GM19395 (cell line): ENCODE data around the gene BAHCC1.

Experiments
- ATAC-seq: cut with Tn5 transposase; IDR thresholded peaks from one replicate; pipeline ENCODE4 v1.9.1; 2021; ENCODE audit warnings: mild to moderate bottlenecking, moderate library complexity; ENCODE audit not compliant: unreplicated experiment

Gene BAHCC1

DNA sequence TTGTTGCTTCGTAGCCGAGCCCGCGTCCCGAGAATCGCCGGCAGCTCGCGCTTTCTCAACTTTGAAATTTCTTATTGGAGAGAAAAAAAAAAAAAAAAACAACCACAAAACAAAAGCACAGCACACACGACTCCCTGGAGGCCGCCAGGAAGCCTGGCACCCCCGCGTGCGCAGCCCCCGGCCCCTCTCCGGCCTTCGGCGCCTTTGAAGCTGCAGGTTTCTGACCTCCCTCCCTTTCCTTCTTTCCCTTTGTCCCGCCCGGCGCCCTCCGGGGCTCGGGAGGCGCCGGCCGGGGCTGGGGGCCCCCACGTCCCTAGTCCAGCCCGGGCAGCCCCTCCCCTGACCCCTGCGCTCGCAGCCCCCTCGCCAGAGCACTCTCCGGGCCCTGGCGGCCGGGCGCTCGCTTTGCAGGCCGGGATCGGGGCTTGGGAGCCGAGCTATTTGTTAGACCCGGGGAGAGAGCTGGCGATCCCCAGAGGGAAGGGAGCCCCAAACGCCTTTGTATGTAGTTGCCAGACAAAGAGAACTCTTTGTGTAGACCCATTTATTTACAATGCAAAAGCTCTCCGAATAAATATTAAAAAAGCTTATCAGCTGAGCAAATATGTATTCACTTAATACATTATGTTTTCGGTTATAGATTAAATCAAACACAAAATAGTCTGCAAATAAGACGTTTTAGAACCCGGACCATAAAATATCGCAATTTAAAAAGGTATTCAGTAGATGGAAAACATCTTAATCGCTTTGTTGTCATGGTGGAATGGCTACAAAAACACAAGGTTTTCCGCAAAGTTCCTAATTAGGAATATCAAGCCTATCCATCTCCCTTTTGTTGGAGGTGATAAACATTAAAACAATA is 2.3 kb downstream of the BAHCC1 start:
- no peak for ATAC-seq

DNA sequence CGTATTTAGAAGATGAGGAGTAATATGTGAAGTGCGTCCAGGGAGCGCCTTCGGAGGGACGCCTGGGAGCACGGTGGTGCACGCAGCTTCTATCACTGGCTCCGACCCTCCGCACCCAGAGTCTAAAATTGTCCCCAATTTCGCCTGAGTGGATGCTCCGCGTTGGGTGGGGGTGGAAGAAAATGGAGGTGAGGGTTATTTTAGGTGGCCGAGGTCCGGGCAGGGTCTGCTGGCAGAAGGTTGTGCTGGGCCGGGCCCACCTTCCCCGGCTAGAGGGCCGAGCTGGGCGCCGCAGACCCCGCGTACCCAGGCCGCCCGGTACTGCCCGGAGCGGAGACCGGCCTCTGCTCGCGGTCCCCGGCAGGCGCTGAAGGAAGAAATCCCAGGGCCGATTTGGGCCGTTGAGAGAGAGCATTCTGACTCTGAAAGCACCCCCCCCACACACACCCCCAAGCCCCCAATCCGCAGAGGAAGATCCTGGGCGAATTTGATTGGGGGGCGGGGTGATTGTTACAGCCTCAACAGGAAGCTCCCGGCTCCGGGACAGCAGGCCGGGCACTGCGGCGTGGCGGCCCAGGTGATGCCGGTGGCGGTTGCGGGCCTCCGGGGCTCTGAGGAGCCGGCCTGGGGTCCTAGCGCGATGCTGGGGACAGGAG is 3.0 kb downstream of the BAHCC1 start:
- ATAC-seq, result no peak

- ATAC-seq, result no peak
These were observed 3.7 kb downstream of the BAHCC1 start for GRCh38 chr17:81398832-81399411.

- no peak for ATAC-seq
These were observed 4.4 kb downstream of the BAHCC1 start for GRCh38 chr17:81399481-81400153.

GRCh38 chr17:81400154-81400977 is 5.1 kb downstream of the BAHCC1 start:
- ATAC-seq, result no peak

DNA sequence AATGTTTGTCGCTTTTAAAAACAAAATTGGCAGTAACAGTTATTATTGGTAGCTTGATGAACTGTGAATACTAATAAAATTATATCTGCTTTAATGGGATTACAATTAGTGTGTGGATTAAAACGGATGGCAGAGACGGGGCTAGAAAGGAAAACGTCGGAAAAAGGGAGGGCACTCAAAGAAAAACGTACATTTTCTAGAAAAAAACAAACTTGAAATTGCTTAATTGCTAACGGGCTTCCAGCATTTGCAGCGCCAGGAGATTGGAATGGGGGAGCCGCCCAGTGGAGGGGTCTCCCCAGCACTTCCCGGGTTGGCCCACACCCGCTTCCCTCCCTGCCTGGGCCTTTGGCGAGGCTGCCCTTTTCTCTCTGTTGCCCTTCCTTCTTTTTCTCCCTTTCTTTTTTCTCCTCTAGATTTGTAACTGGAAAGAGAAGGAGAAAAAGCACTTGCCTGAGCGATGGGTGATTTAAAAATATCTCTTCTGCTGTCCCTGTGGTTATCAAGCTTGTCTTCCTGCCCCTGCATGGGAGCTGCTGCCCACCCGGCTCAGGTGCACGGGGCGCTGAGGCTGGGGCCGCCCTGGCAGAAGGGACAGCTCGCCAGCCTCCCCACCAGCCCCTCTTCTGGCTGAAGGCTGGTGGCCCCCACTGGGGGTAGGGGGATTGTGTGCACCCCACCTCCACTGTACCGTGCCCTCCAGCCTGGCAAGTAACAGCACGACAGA is 5.9 kb downstream of the BAHCC1 start:
- ATAC-seq, result no peak

GRCh38 chr17:81401723-81402529 is 6.7 kb downstream of the BAHCC1 start:
- ATAC-seq, result no peak

GRCh38 chr17:81402530-81402941 is 7.3 kb downstream of the BAHCC1 start:
- no peak for ATAC-seq

- no peak for ATAC-seq
These were observed 7.8 kb downstream of the BAHCC1 start for GRCh38 chr17:81402981-81403467.

DNA sequence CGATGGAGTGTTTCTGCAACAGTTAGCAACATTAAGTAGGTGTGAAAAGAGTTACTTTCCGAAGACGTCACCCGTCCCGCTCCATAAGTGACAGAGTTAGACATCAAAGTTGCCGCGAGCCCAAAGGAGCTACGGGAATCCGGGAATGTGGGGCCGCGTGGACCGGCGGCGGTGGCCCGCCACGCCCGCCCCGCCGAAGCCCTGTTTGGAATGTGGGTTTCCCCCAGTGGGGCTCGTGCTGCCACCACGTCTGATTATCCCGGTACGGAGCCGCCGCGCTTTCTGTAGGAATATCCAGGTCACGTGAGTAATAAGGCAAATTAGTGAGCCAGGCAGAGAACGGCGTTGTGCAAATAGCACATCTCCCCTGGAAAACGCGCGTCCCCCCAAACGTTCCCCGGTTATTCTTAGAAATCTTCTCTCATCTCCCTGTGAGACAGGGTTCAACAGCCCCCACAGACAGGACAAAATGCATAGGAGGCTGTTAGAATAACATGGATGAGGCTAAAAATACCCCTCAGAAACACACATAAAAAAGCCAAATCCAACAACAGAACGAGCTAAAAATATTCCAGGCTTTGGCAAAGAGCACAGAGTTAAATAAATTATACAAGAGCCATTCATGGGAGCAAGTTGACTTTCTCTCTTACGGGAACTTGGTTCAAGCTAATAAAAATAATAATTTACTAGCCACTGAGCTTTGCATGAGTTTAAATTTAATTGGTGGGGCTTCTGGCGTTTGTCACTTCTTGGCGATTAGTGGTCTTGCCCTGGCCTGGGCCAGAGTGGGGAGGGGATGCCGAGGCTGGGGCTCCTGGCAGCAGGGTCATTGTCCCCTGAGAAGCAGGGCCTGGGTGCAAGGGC is 8.6 kb downstream of the BAHCC1 start:
- ATAC-seq, result no peak

DNA sequence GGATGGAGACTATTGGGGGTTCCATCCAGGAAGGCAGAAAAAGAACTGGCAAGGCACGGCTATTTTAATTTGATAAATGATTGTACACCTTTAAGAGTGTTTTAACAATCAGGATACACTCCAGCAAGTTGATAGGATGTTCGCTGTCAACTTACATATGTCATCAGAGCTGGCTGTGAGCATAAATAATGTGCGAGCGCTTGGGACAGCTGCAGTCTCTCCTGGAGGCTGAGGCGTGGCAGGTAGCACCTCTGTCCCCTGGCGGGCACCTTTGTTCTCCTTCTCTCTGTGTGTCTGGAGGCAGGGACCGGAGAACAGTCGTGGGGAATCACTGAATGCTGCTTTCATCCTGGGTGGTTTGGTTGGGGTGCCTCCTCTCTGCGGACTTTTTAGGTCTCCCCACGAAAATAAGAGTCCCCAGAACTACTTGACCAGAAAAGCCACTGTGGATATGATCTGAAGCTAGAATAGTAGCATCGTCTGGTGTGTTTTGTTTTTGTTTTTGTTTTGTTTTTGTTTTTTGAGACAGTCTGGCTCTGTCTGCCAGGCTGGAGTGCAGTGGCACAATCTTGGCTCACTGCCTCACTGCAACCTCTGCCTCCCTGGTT is 9.4 kb downstream of the BAHCC1 start:
- ATAC-seq, result no peak

DNA sequence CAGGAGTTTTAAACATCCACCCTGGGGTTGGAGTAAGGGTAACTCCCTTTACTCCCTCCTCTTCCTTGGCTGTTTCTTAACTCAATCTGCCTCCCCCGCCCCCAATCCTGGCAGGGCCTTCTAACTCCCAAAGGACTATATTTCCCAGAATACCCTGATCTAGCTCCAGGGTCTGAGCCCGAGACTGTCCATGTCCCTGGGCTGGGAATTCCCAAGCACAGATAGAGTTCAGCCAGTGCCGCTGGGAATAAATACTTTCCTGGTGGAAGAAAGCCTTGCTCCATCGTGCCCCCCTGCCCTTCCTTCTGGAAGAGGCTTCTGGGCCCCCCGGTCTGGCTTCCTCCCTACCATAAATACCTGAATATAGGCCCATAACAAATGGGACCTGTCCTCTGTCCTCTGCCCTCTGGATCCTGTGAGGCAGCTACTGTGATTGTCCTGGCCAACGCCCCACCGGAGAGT is 10.2 kb downstream of the BAHCC1 start:
- no peak for ATAC-seq

DNA sequence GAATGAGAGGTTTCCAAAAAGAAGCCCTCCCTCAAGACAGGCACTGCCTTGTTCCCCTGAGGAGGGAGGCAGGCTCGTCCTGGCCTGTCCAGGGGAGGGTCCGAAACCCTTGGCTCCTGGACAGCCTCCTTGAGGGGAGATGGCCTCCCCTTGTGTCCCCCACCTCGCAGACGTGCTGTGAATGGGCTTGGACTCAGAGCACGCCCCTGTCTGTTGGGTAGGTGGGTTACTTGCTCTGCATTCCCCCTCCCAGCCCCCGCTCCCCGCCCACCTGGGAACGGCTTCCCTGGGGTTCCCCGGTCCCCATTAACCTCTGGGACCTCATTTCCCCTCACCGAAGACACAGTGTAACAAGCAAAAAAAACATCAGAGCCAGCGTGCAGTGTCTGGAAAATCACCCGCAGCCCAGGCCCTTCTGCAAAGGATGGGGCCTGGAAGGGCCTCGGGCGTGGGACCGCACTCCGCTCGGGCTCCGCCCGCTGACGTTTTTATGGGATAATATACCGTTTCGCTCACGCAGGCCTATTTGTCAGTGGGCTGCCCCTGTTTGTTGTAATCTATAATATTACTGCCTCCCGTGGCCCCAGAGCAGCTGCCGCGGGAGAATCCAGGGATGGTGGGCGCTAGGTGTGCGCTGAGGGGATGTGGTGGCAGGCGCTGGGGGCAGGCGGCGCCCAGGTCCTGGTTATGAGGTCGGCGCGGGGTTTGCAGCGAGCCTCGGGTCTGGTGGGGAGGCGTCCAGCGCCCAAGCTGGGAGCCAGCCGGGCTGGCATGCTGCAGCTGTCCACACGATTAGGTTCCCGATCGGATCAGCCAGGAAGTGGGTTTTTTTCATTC is 11.1 kb downstream of the BAHCC1 start:
- ATAC-seq, result no peak

- ATAC-seq, result no peak
These were observed 12.8 kb downstream of the BAHCC1 start for GRCh38 chr17:81408049-81408448.

DNA sequence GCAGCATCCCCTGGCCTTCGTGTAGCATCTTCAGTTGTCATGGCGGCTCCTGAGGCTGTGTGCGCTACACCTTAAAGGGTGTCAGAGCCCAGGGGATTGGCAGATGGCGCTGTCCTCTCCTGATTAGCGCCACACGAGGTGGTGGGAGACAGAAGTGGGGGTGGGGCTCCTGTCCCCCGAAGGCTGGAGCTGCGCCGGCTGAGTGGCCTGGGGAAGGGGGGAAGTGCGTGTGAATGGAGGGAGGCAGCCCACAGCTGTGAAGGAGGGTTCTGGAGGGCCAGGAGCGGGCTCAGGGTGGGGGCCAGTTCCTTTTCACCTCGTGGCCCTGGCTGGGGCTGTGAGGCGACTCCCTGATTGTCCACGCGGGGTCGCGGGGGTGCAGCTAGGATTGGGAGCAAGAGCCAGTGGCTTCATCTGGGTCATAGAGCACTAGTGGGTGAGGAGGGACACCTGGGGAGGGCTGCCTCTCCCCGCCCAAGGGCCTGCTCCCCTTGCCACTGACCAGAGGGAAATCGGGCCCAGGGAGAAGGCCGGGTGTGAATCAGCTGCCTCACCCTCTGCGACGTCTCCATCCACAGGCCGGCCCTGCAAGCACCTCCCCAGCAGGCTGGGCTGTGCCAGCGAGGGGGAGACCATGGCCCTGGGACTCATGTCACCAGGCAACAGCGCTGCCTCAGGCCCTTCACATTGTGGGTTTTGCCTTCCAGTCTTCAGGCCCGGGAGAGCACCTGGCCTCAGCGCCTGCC is 14.1 kb downstream of the BAHCC1 start:
- ATAC-seq, result no peak

DNA sequence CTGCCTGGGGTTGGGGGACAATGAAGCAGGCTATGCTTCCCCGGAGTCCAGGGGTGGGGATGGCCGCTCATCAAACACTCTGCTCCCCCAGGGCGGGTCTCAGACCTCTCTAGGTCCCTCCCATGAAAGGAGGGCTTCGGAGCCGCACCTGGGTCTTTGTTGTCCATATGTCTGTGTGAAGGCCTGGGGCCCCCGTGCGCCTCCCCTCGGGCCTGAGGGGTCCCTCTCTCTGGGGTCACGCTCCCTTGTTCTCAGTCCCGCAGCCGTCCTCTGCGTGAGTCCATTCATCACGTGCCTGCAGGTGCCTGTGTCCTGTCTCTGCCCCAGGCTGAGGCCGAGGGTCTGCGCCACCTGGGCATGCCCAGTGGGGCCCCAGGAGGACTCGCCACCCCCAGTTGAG is 15.6 kb downstream of the BAHCC1 start:
- no peak for ATAC-seq
